H1 (cell line): ENCODE measurements around the gene SH3GL2. TPM values are rescaled to one million over a fixed set of nuclear protein-coding genes. Genes with fewer than 3 reads are reported as not detected.

Source experiments
- CTCF ChIA-PET: fragments of 300-600 bp; sonication (Branson Sonifier 250); formaldehyde crosslinking; loops from one replicate; lab custom pipeline; 2021; ENCODE audit not compliant: partially characterized antibody; lab: Charles Lee
- POLR2A ChIA-PET: fragments of 300-600 bp; sonication (Branson Sonifier 250); formaldehyde crosslinking; loops from one replicate; lab custom pipeline; 2021; ENCODE audit warnings: inconsistent platforms; ENCODE audit not compliant: partially characterized antibody; lab: Charles Lee
- DNase-seq, 2 experiments: peaks; one replicate each; pipeline versions ENCODE4 v3.0.0 to v3.0.0-alpha.2; 2010 to 2022; ENCODE audit warnings: low spot score in 2 of 2, low read depth in 1 of 2, mixed read lengths in 1 of 2
- FAIRE-seq: peaks from 2 replicates; lab custom pipeline; 2011; peaks lifted over from hg19 to GRCh38; lab: Jason Lieb, UNC
- H2AFZ ChIP-seq: 2 replicates; pipeline ENCODE4 v1.8.1; 2012; ENCODE audit warnings: low read length, inconsistent platforms
- H2AK5ac ChIP-seq: 2 replicates; pipeline ENCODE4 v1.6.1; 2013; ENCODE audit warnings: low read depth, low read length
- H2BK120ac ChIP-seq: replicated peaks from 2 replicates; pipeline ENCODE3; 2013; ENCODE audit warnings: low read depth, low read length, inconsistent platforms
- H2BK12ac ChIP-seq: 2 replicates; pipeline ENCODE4 v1.6.1; 2013; ENCODE audit warnings: low read depth, low read length
- H2BK15ac ChIP-seq: 2 replicates; pipeline ENCODE4 v1.6.1; 2013; ENCODE audit warnings: low read length
- H2BK20ac ChIP-seq: 2 replicates; pipeline ENCODE4 v1.6.1; 2013; ENCODE audit warnings: low read length
- H2BK5ac ChIP-seq: 2 replicates; pipeline ENCODE4 v1.6.1; 2013; ENCODE audit warnings: low read depth, low read length
- H3K14ac ChIP-seq: 2 replicates; pipeline ENCODE4 v1.6.1; 2013; ENCODE audit warnings: inconsistent platforms; ENCODE audit not compliant: insufficient read length
- H3K18ac ChIP-seq: 2 replicates; pipeline ENCODE4 v1.6.1; 2013; ENCODE audit warnings: low read length; ENCODE audit errors: extremely low read depth
- H3K23ac ChIP-seq: 2 replicates; pipeline ENCODE4 v1.6.1; 2013; ENCODE audit warnings: inconsistent platforms; ENCODE audit not compliant: insufficient read length
- H3K23me2 ChIP-seq: 2 replicates; pipeline ENCODE4 v1.6.1; 2013; ENCODE audit warnings: low read depth, low read length
- H3K27ac ChIP-seq: 2 replicates; pipeline ENCODE4 v1.6.1; 2011; ENCODE audit warnings: low read depth, low read length, inconsistent platforms
- H3K27me3 ChIP-seq, 4 experiments: replicated peaks in 1 of 4; 1 replicate in 1 of 4; 2 replicates in 3 of 4; pipeline versions ENCODE4 v1.6.1 to v1.8.1; 2011 to 2013; ENCODE audit warnings: low read length in 3 of 4, mild to moderate bottlenecking in 3 of 4, inconsistent platforms in 2 of 4, mixed read lengths in 2 of 4, moderate library complexity in 1 of 4; ENCODE audit not compliant: control insufficient read depth in 3 of 4, insufficient read depth in 3 of 4; ENCODE audit errors: extremely low read depth in 1 of 4
- H3K36me3 ChIP-seq, 4 experiments: 2 replicates each; pipeline versions ENCODE4 v1.6.1 to v1.8.1; 2011 to 2013; ENCODE audit warnings: mild to moderate bottlenecking in 4 of 4, low read length in 3 of 4, moderate library complexity in 2 of 4, control low read depth in 1 of 4, inconsistent platforms in 1 of 4; ENCODE audit not compliant: insufficient read depth in 4 of 4, control insufficient read depth in 2 of 4
- H3K4ac ChIP-seq: replicated peaks from 2 replicates; pipeline ENCODE3; 2013; ENCODE audit warnings: low read length, low read depth, mixed read lengths, inconsistent platforms; ENCODE audit not compliant: insufficient read length
- H3K4me1 ChIP-seq, 4 experiments: replicated peaks in 1 of 4; 1 replicate in 1 of 4; 2 replicates in 3 of 4; pipeline versions ENCODE4 v1.6.1 to v1.8.1; 2011 to 2013; ENCODE audit warnings: low read length in 3 of 4, inconsistent platforms in 2 of 4, mixed read lengths in 1 of 4; ENCODE audit not compliant: insufficient read depth in 4 of 4, control insufficient read depth in 3 of 4
- H3K4me2 ChIP-seq, 2 experiments: 2 replicates each; pipeline versions ENCODE4 v1.6.1 to v1.8.1; 2011 to 2013; ENCODE audit warnings: low read depth in 2 of 2, low read length in 2 of 2, control low read depth in 1 of 2, inconsistent platforms in 1 of 2, mild to moderate bottlenecking in 1 of 2; ENCODE audit not compliant: insufficient read depth in 1 of 2
- H3K4me3 ChIP-seq, 4 experiments: fragments of 200-600, 300-600 bp in 1 of 4; sonication (generic), shearing (Covaris generic), sonication (Bioruptor Twin) in 1 of 4; 2 replicates each; pipeline versions ENCODE4 v1.5.1 to v1.8.1; 2011 to 2016; ENCODE audit warnings: low read length in 4 of 4, low read depth in 3 of 4, control low read depth in 2 of 4, inconsistent platforms in 2 of 4, mild to moderate bottlenecking in 2 of 4, mixed read lengths in 1 of 4, moderate library complexity in 1 of 4; ENCODE audit not compliant: insufficient read depth in 2 of 4; ENCODE audit errors: extremely low read depth in 1 of 4
- H3K56ac ChIP-seq: replicated peaks from 2 replicates; pipeline ENCODE3; 2013; ENCODE audit warnings: low read depth, mild to moderate bottlenecking, mixed read lengths, low read length, inconsistent platforms; ENCODE audit not compliant: insufficient read length
- H3K79me1 ChIP-seq: 2 replicates; pipeline ENCODE4 v1.6.1; 2013; ENCODE audit warnings: low read depth, low read length, control low read depth
- H3K79me2 ChIP-seq, 2 experiments: 2 replicates each; pipeline versions ENCODE4 v1.6.1 to v1.8.1; 2012 to 2013; ENCODE audit warnings: low read length in 2 of 2, mild to moderate bottlenecking in 2 of 2, inconsistent platforms in 1 of 2; ENCODE audit not compliant: insufficient read depth in 2 of 2, control insufficient read depth in 1 of 2
- H3K9ac ChIP-seq, 4 experiments: replicated peaks in 1 of 4; 1 replicate in 1 of 4; 2 replicates in 3 of 4; pipeline versions ENCODE4 v1.6.1 to v1.8.1; 2011 to 2013; ENCODE audit warnings: low read depth in 3 of 4, low read length in 3 of 4, control low read depth in 2 of 4, mild to moderate bottlenecking in 2 of 4, moderate library complexity in 2 of 4, inconsistent platforms in 1 of 4; ENCODE audit errors: extremely low read depth in 1 of 4
- H3K9me3 ChIP-seq, 2 experiments: 2 replicates each; pipeline versions ENCODE4 v1.6.1 to v1.8.1; 2012 to 2013; ENCODE audit warnings: mild to moderate bottlenecking in 2 of 2, moderate library complexity in 2 of 2, control low read depth in 1 of 2, inconsistent platforms in 1 of 2, low read depth in 1 of 2, low read length in 1 of 2, mixed read lengths in 1 of 2; ENCODE audit not compliant: insufficient read depth in 2 of 2
- H4K20me1 ChIP-seq, 2 experiments: replicated peaks in 1 of 2; 2 replicates each; pipeline versions ENCODE3 to v1.8.1; 2011 to 2013; ENCODE audit warnings: inconsistent platforms in 2 of 2, low read length in 2 of 2, mild to moderate bottlenecking in 1 of 2; ENCODE audit not compliant: insufficient read depth in 2 of 2, control insufficient read depth in 1 of 2
- H4K5ac ChIP-seq: 2 replicates; pipeline ENCODE4 v1.6.1; 2013; ENCODE audit warnings: low read length, low read depth, mixed read lengths, inconsistent platforms; ENCODE audit not compliant: insufficient read length
- H4K8ac ChIP-seq: 2 replicates; pipeline ENCODE4 v1.8.0; 2013; ENCODE audit warnings: mild to moderate bottlenecking, moderate library complexity, low read length, inconsistent platforms; ENCODE audit not compliant: insufficient read depth; ENCODE audit errors: extremely low read depth
- H4K91ac ChIP-seq: replicated peaks from 2 replicates; pipeline ENCODE3; 2013; ENCODE audit warnings: low read length, mixed read lengths, inconsistent platforms; ENCODE audit not compliant: insufficient read length
- CHD1 ChIP-seq: IDR thresholded peaks from 2 replicates; pipeline ENCODE4 v1.6.1; 2012; ENCODE audit warnings: low read depth, low read length, improper control_type of control experiment
- GABPA ChIP-seq: IDR thresholded peaks from 2 replicates; pipeline ENCODE4 v1.6.1; 2011; ENCODE audit warnings: mild to moderate bottlenecking, low read length, moderate library complexity, borderline replicate concordance; ENCODE audit not compliant: insufficient read depth
- HDAC6 ChIP-seq: IDR thresholded peaks from one replicate; pipeline ENCODE4 v1.7.1; 2012; ENCODE audit warnings: low read depth, mild to moderate bottlenecking, inconsistent platforms, low read length, moderate library complexity
- POLR2AphosphoS5 ChIP-seq: IDR thresholded peaks from 2 replicates; pipeline ENCODE4 v1.6.1; 2011; ENCODE audit warnings: low read depth, low read length
- SIRT6 ChIP-seq: IDR thresholded peaks from one replicate; pipeline ENCODE4 v1.7.1; 2012; ENCODE audit warnings: low read length, inconsistent platforms
- SIX5 ChIP-seq: IDR thresholded peaks from 2 replicates; pipeline ENCODE4 v1.6.1; 2011; ENCODE audit warnings: mild to moderate bottlenecking, low read depth, low read length
- SP4 ChIP-seq: IDR thresholded peaks from 2 replicates; pipeline ENCODE4 v1.6.1; 2012; ENCODE audit warnings: low read length, inconsistent platforms
- TBP ChIP-seq: IDR thresholded peaks from 2 replicates; pipeline ENCODE4 v1.6.1; 2011; ENCODE audit warnings: low read depth, low read length, improper control_type of control experiment
- TCF12 ChIP-seq: IDR thresholded peaks from 2 replicates; pipeline ENCODE4 v1.6.1; 2011; ENCODE audit warnings: low read depth, mild to moderate bottlenecking, low read length
- WGBS, 2 experiments: shearing (Covaris generic) in 1 of 2; methylation state at CpG; one replicate each; pipeline versions ENCODE4 v1.1.6 to v1.1.7; 2013 to 2015; ENCODE audit warnings: low lambda C conversion rate in 2 of 2, mixed read lengths in 2 of 2, inconsistent platforms in 1 of 2, low coverage in 1 of 2, missing lambda C conversion rate in 1 of 2; ENCODE audit not compliant: insufficient replicate concordance in 2 of 2, insufficient coverage in 1 of 2, insufficient read length in 1 of 2; ENCODE audit errors: extremely low coverage in 1 of 2, missing lambda C conversion rate in 1 of 2; 5-methylcytosine and 5-hydroxymethylcytosine counted together
- polyA plus RNA-seq, 7 experiments: library from polyadenylated mRNA; depleted of rRNA in 3 of 7; stranded (reverse) in 5 of 7; unstranded in 2 of 7; fragments of >200 nt in 5 of 7; fragments of 200-250 nt in 2 of 7; gene quantifications; 1 replicate in 5 of 7; 2 replicates in 1 of 7; 4 replicates in 1 of 7; pipeline versions ENCODE4 v1.2.1 to v1.2.3, GENCODE V29; 2011 to 2013; ENCODE audit warnings: missing spikeins in 2 of 7, mixed read lengths in 2 of 7
- total RNA-seq: library from RNA; stranded (reverse); fragmentation: NEBNext Ultra II Directional; extraction: Animal tissue kit (Norgen Biotek cat#: 25700); gene quantifications from 2 replicates; pipeline ENCODE4 v1.2.1, GENCODE V29; 2021
- TF ChIP-seq, protein P1 (sequence below): IDR thresholded peaks from 2 replicates; pipeline ENCODE4 v1.6.1; 2012; ENCODE audit warnings: low read length, inconsistent platforms
- TF ChIP-seq, protein P2 (sequence below): IDR thresholded peaks from 2 replicates; pipeline ENCODE4 v1.6.1; 2012; ENCODE audit warnings: inconsistent platforms

The SH3GL2 gene
- total and polyA plus RNA-seq, 2 of the 8 experiments (the other 6 are each of a cell fraction or from before 2014, with no cell fraction given), result 4.7 to 5.3 TPM

DNA sequence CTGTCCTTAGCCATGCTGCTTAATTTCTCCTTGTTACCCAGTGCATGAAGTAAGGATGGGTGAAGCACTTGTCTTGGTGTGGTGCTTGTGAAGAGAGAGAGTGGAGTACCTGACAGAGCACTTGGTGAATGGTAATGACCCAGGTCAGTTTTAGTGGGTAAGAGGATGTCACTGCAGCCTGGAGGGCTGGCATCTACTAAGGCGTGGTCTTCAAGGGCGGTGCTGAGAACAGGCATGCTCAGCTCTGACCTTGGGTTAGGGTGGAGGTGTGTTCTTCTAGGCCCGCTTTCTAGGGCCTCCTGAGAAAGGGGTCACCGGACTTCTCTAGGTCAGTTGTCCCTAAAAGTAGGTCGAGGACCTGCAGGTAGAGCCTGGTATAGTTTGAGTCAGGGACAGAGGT lies 25.7 kb downstream of the SH3GL2 start:
- Histone ChIP-seq H3K56ac (no peak overlapping the region), H3K14ac (no peak overlapping the region), H2BK5ac (no peak overlapping the region), H3K79me1 (no peaks in the 10 kb centered on the region), H4K20me1 (no peaks in the 10 kb centered on the region), H3K27me3 (no peaks in the 10 kb centered on the region), H3K4me1 (no peaks in the 10 kb centered on the region; a peak in 1 of 7 replicates), H2BK20ac (no peak overlapping the region), H3K4me3 (no peak overlapping the region), H3K23me2 (no peaks in the 10 kb centered on the region), H2BK15ac (no peak overlapping the region), H3K9me3 (no peaks in the 10 kb centered on the region), H3K79me2 (0 out of 4 replicates have a peak, but pooled peaks cover 0 to 3% of the 10 kb centered on the region in 2 experiments), H2BK120ac (no peak overlapping the region), H4K5ac (no peak overlapping the region), H4K8ac (no peak overlapping the region), H3K23ac (no peak overlapping the region), H3K4ac (no peak overlapping the region), H3K4me2 (no peak overlapping the region), H2AFZ (no peak overlapping the region), H4K91ac (no peak overlapping the region), H3K36me3 (no peaks in the 10 kb centered on the region), H3K9ac (no peak overlapping the region), H2BK12ac (no peak overlapping the region), H3K18ac (no peak overlapping the region), H2AK5ac (no peak overlapping the region), H3K27ac (no peak overlapping the region)
- WGBS, 2 experiments, result 84% methylated on average over 5 of the region's 5 CpGs; no CpG with 5 or more reads in 1 of the 2 experiments
- DNase-seq (no peak), FAIRE-seq (no peak)
- ChIA-PET CTCF (interaction anchor here (0.9 to 2.3 kb wide), 2 partner anchors 16 to 39 kb away, joined by 3 to 7 read pairs; no protein-coding TSS in a partner anchor), POLR2A (interaction anchor here (1.3 kb wide), 1 partner anchor 13 kb away, joined by 6 read pairs; no protein-coding TSS in a partner anchor)
- no peak for TF ChIP-seq TCF12
- TF ChIP-seq GABPA, result no peak
- no peak for TF ChIP-seq TBP
- TF ChIP-seq SIX5, result no peak
- no peak for TF ChIP-seq SIRT6
- TF ChIP-seq POLR2AphosphoS5, result no peak
- no peak for TF ChIP-seq HDAC6
- TF ChIP-seq, protein P1, sequence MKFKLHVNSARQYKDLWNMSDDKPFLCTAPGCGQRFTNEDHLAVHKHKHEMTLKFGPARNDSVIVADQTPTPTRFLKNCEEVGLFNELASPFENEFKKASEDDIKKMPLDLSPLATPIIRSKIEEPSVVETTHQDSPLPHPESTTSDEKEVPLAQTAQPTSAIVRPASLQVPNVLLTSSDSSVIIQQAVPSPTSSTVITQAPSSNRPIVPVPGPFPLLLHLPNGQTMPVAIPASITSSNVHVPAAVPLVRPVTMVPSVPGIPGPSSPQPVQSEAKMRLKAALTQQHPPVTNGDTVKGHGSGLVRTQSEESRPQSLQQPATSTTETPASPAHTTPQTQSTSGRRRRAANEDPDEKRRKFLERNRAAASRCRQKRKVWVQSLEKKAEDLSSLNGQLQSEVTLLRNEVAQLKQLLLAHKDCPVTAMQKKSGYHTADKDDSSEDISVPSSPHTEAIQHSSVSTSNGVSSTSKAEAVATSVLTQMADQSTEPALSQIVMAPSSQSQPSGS, result no peak
- TF ChIP-seq SP4, result no peak
- TF ChIP-seq, protein P2, sequence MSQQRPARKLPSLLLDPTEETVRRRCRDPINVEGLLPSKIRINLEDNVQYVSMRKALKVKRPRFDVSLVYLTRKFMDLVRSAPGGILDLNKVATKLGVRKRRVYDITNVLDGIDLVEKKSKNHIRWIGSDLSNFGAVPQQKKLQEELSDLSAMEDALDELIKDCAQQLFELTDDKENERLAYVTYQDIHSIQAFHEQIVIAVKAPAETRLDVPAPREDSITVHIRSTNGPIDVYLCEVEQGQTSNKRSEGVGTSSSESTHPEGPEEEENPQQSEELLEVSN, result no peak
- no peak for TF ChIP-seq CHD1
